Endothelial cell of umbilical vein (primary cell): ENCODE measurements around the gene EFCAB13. TPM values are rescaled to one million over a fixed set of nuclear protein-coding genes. Genes with fewer than 3 reads are reported as not detected.

ENCODE experiments used
- BruUV-seq: library from RNA; stranded (reverse); fragments of 400-500 nt; replicated peaks from 2 replicates; lab custom pipeline; 2021; lab: Mats Ljungman, UMichigan
- CTCF ChIA-PET: fragments of 300-600, 350-600 bp; sonication (Branson Sonifier 250); formaldehyde crosslinking; loops from one replicate; lab custom pipeline; 2021; ENCODE audit warnings: antibody characterized with exemption, inconsistent platforms; lab: Charles Lee
- POLR2A ChIA-PET: fragments of 300-600, 350-600 bp; sonication (Branson Sonifier 250); formaldehyde crosslinking; loops from one replicate; lab custom pipeline; 2021; ENCODE audit warnings: antibody characterized with exemption, inconsistent platforms; lab: Charles Lee
- DNase-seq: peaks from one replicate; pipeline ENCODE4 v3.0.0-alpha.2; 2011; ENCODE audit warnings: low read depth, low spot score
- FAIRE-seq: peaks from 2 replicates; lab custom pipeline; 2011; peaks lifted over from hg19 to GRCh38; lab: Jason Lieb, UNC
- H2AFZ ChIP-seq: 2 replicates; pipeline ENCODE4 v1.6.0; 2012; ENCODE audit warnings: low read depth, low read length, control low read depth, inconsistent platforms
- H3K27ac ChIP-seq: 2 replicates; pipeline ENCODE4 v1.5.1; 2011; ENCODE audit warnings: low read depth, mild to moderate bottlenecking, control low read depth, low read length, moderate library complexity; ENCODE audit not compliant: insufficient read depth
- H3K27me3 ChIP-seq, 2 experiments: 2 replicates each; pipeline versions ENCODE4 v1.6.0 to v1.6.1; 2011; ENCODE audit warnings: low read length in 2 of 2, mixed read lengths in 1 of 2; ENCODE audit not compliant: control insufficient read depth in 2 of 2, insufficient read depth in 2 of 2
- H3K36me3 ChIP-seq, 2 experiments: 2 replicates in 1 of 2; 3 replicates in 1 of 2; pipeline ENCODE4 v1.5.1; 2011; ENCODE audit warnings: low read length in 2 of 2, mild to moderate bottlenecking in 1 of 2, moderate library complexity in 1 of 2; ENCODE audit not compliant: control insufficient read depth in 2 of 2, insufficient read depth in 2 of 2; ENCODE audit errors: extremely low read depth in 1 of 2
- H3K4me1 ChIP-seq: 3 replicates; pipeline ENCODE4 v1.5.1; 2011; ENCODE audit warnings: mild to moderate bottlenecking, low read length; ENCODE audit not compliant: control insufficient read depth, insufficient read depth; ENCODE audit errors: extremely low read depth
- H3K4me2 ChIP-seq: 2 replicates; pipeline ENCODE4 v1.6.1; 2011; ENCODE audit warnings: low read length, control low read depth, mixed read lengths; ENCODE audit not compliant: insufficient read depth
- H3K4me3 ChIP-seq, 3 experiments: fragments of 200-600 bp in 1 of 3; sonication (generic), shearing (Covaris generic) in 1 of 3; replicated peaks in 1 of 3; 2 replicates each; pipeline ENCODE4 v1.5.1; 2011 to 2016; ENCODE audit warnings: control low read depth in 3 of 3, low read length in 3 of 3, mild to moderate bottlenecking in 2 of 3, inconsistent platforms in 1 of 3, low read depth in 1 of 3, moderate library complexity in 1 of 3; ENCODE audit not compliant: insufficient read depth in 1 of 3
- H3K79me2 ChIP-seq: 2 replicates; pipeline ENCODE4 v1.6.0; 2012; ENCODE audit warnings: low read length, inconsistent platforms; ENCODE audit not compliant: control insufficient read depth, insufficient read depth
- H3K9ac ChIP-seq: replicated peaks from 2 replicates; pipeline ENCODE3; 2011; ENCODE audit warnings: low read length, control low read depth; ENCODE audit not compliant: insufficient read depth; ENCODE audit errors: extremely low read depth
- H3K9me1 ChIP-seq: replicated peaks from 3 replicates; pipeline ENCODE4 v1.6.0; 2011; ENCODE audit warnings: mild to moderate bottlenecking, low read length; ENCODE audit not compliant: control insufficient read depth, insufficient read depth; ENCODE audit errors: extremely low read depth
- H3K9me3 ChIP-seq: replicated peaks from 2 replicates; pipeline ENCODE4 v1.5.1; 2012; ENCODE audit warnings: low read length, inconsistent platforms; ENCODE audit not compliant: control insufficient read depth, insufficient read depth
- H4K20me1 ChIP-seq: replicated peaks from 2 replicates; pipeline ENCODE3; 2011; ENCODE audit warnings: mild to moderate bottlenecking, low read length; ENCODE audit not compliant: control insufficient read depth, insufficient read depth; ENCODE audit errors: extremely low read depth
- EZH2 ChIP-seq: IDR thresholded peaks from 2 replicates; pipeline ENCODE4 v1.6.1; 2012; ENCODE audit warnings: borderline replicate concordance, low read depth, mild to moderate bottlenecking, moderate library complexity, low read length, inconsistent platforms; ENCODE audit not compliant: severe bottlenecking
- FOS ChIP-seq: IDR thresholded peaks from 2 replicates; pipeline ENCODE4 v1.6.1; 2011; ENCODE audit warnings: mild to moderate bottlenecking, low read length, moderate library complexity, borderline replicate concordance; ENCODE audit not compliant: insufficient read depth
- GATA2 ChIP-seq: IDR thresholded peaks from 2 replicates; pipeline ENCODE4 v1.7.0; 2011; ENCODE audit warnings: low read depth, mild to moderate bottlenecking, moderate library complexity, mixed read lengths, low read length; ENCODE audit not compliant: insufficient read length, insufficient read depth
- JUN ChIP-seq: IDR thresholded peaks from 2 replicates; pipeline ENCODE4 v1.6.1; 2011; ENCODE audit warnings: borderline replicate concordance, low read depth; ENCODE audit not compliant: insufficient read length, insufficient read depth
- MAX ChIP-seq: IDR thresholded peaks from 2 replicates; pipeline ENCODE4 v1.6.1; 2011; ENCODE audit not compliant: insufficient read depth, insufficient read length
- MYC ChIP-seq: IDR thresholded peaks from one replicate; pipeline ENCODE4 v1.6.1; 2011; ENCODE audit warnings: mild to moderate bottlenecking, low read depth, low read length
- POLR2A ChIP-seq: IDR thresholded peaks from 2 replicates; pipeline ENCODE4 v1.6.1; 2012; ENCODE audit warnings: low read depth, mild to moderate bottlenecking, control low read depth, low read length
- POLR2AphosphoS5 ChIP-seq: IDR thresholded peaks from 2 replicates; pipeline ENCODE4 v1.6.1; 2012; ENCODE audit warnings: low read depth, mild to moderate bottlenecking, control low read depth, low read length, moderate library complexity; ENCODE audit not compliant: insufficient read depth
- dilution Hi-C: fragments of 300-500 bp; cut with MboI; formaldehyde crosslinking; loops from one replicate; pipeline ENCODE4 v1.15.0; 2019; ENCODE audit warnings: low sequenced_read_pairs; ENCODE audit not compliant: extremely low pct_ligation_motif_present
- intact Hi-C: fragments of 100-400 bp; cut with micrococcal nuclease; formaldehyde crosslinking; loops from one replicate; pipeline ENCODE4 v1.10.0; 2022
- polyA plus RNA-seq, 4 experiments: library from polyadenylated mRNA; depleted of rRNA in 3 of 4; stranded (reverse) in 3 of 4; unstranded in 1 of 4; fragments of >200 nt; gene quantifications; 2 replicates each; pipeline versions ENCODE4 v1.2.1 to v1.2.3, GENCODE V29; 2011 to 2012; ENCODE audit warnings: missing spikeins in 1 of 4
- total RNA-seq: library from RNA; stranded (reverse); gene quantifications from 2 replicates; pipeline ENCODE4 v1.2.3, GENCODE V29; 2021
- TF ChIP-seq, protein P1 (sequence below), 2 donors: IDR thresholded peaks; 1 replicate in 1 of 2; 2 replicates in 1 of 2; pipeline ENCODE4 v1.5.1; 2011; ENCODE audit warnings: low read length in 2 of 2, mild to moderate bottlenecking in 2 of 2, moderate library complexity in 2 of 2, control low read depth in 1 of 2, inconsistent platforms in 1 of 2, low read depth in 1 of 2; ENCODE audit not compliant: insufficient read depth in 1 of 2; ENCODE audit errors: extremely low read depth in 1 of 2

The EFCAB13 gene
- total and polyA plus RNA-seq, 2 donors (not counting 3 experiments of a cell fraction or from before 2014, with no cell fraction given), result 0.86 to 12.9 TPM

DNA sequence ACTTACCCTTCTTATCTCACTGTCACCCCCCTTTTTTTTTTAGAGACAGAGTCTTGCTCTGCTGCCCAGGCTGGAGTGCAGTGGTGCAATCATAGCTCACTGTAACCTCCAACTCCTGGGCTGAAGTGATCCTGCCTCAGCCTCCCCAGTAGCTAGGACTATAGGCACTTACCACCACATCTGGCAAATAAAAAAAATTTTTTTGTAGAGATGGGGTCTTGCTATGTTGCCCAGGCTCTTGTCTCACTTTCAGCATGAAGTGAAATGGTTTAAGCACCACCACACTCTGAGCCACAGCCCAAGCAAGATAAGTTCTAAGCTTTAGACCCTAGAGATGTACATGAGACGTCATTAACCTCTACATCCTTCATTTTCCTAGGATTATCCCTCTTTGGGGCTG lies 34.5 kb upstream of the EFCAB13 start:
- CTCF ChIA-PET, result interaction anchor here (1.0 kb wide), 1 partner anchor 12 kb away, joined by 3 read pairs; no protein-coding TSS in a partner anchor
- TF ChIP-seq POLR2AphosphoS5 (no peak), JUN (no peak), MYC (no peak), MAX (no peak), EZH2 (no peak), FOS (no peak), POLR2A (no peak), GATA2 (no peak)
- TF ChIP-seq, protein P1, sequence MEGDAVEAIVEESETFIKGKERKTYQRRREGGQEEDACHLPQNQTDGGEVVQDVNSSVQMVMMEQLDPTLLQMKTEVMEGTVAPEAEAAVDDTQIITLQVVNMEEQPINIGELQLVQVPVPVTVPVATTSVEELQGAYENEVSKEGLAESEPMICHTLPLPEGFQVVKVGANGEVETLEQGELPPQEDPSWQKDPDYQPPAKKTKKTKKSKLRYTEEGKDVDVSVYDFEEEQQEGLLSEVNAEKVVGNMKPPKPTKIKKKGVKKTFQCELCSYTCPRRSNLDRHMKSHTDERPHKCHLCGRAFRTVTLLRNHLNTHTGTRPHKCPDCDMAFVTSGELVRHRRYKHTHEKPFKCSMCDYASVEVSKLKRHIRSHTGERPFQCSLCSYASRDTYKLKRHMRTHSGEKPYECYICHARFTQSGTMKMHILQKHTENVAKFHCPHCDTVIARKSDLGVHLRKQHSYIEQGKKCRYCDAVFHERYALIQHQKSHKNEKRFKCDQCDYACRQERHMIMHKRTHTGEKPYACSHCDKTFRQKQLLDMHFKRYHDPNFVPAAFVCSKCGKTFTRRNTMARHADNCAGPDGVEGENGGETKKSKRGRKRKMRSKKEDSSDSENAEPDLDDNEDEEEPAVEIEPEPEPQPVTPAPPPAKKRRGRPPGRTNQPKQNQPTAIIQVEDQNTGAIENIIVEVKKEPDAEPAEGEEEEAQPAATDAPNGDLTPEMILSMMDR (IDR thresholded peaks at IDR 0.05; ENCODE audit: extremely low read depth in 1 of 2, insufficient read depth in 1 of 2, low read depth in 1 of 2, low read length in 2 of 2), result no peak
- no TSS peak for BruUV-seq
- no peak for FAIRE-seq
- H3K36me3 ChIP-seq, result peaks cover 2 to 43% of the 10 kb centered on the region in 2 experiments
- no peak overlapping the region for H3K4me2 ChIP-seq
- H3K9me3 ChIP-seq, result no peaks in the 10 kb centered on the region
- dilution Hi-C loops, result no loop called here
- no peaks in the 10 kb centered on the region for H3K27me3 ChIP-seq
- POLR2A ChIA-PET, result interaction anchor here (0.5 to 0.7 kb wide), 2 partner anchors 30 to 40 kb away, joined by 3 to 4 read pairs; no protein-coding TSS in a partner anchor
- no peak overlapping the region for H2AFZ ChIP-seq
- no peak for DNase-seq
- H3K9me1 ChIP-seq, result no peaks in the 10 kb centered on the region
- H4K20me1 ChIP-seq, result no peaks in the 10 kb centered on the region
- H3K27ac ChIP-seq, result no peak overlapping the region
- intact Hi-C loops, result no loop called here
- H3K79me2 ChIP-seq, result no peaks in the 10 kb centered on the region
- peaks cover 7% of the 10 kb centered on the region for H3K4me1 ChIP-seq
- no peak overlapping the region for H3K4me3 ChIP-seq
- H3K9ac ChIP-seq, result no peak overlapping the region
